Femur (tissue), 1 donor: ENCODE measurements around the gene ALX4.
A peak's percentile ranks its signal among the peaks of the same experiment; 100 is the strongest.

ENCODE experiments used
- DNase-seq: peaks from one replicate; pipeline ENCODE4 v3.0.0-alpha.2; 2017

The ALX4 gene

DNA sequence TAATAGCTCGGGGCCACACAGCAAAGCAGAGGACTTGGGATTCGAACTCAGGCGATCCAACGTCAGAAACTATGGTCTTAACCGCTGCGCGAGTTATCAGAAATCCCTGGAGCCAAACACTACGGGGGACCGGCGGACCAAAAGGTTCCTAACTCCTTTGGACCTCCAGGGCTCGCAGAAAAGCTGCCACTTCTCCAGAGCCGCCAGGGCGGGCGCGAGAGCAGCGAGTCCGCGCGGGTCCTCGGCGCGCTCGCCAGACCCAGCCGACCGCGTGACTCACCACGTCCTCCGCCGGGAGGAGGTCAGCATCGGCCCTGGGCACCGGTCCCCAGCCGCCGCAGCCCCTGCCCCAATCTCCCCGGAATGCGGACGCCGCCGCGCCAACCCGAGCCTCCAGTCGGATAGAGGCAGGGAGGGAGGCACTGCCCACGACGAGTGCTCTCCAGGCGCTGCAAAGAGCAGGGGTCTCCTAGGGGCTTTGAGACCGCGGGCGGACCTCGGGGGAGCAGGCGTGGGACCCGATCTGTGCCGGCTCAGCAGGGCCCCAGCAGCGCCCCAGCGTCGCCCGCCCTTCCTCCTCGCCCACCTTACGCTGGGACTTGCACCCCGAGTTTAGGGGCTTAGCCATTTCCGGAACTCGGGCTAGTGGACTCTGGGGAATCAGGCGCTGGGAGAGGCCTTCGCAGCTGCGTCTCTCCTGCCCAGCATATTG, 6.2 kb upstream of the ALX4 start:
- DNase-seq: peak; percentile 49

DNA sequence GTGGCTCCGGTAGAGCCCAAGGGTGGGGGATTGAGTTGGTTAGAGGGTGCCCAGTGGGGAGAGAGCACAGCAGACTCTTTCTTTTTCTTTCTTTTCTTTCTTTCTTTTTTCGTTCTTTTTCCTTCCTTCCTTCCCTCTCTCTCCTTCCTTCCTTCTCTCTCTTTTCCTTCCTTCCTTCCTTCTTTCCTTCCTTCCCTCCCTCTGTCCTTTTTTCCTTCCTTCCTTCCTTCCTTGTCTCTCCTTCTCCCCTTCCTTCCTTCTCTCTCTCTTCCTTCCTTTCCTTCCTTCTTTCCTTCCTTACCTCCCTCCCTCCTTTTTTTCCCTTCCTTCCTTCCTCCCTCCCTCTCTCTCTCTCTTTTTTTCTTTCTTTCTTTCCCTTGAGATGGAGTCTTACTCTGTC, 4.8 kb upstream of the ALX4 start:
- DNase-seq: no peak

DNA sequence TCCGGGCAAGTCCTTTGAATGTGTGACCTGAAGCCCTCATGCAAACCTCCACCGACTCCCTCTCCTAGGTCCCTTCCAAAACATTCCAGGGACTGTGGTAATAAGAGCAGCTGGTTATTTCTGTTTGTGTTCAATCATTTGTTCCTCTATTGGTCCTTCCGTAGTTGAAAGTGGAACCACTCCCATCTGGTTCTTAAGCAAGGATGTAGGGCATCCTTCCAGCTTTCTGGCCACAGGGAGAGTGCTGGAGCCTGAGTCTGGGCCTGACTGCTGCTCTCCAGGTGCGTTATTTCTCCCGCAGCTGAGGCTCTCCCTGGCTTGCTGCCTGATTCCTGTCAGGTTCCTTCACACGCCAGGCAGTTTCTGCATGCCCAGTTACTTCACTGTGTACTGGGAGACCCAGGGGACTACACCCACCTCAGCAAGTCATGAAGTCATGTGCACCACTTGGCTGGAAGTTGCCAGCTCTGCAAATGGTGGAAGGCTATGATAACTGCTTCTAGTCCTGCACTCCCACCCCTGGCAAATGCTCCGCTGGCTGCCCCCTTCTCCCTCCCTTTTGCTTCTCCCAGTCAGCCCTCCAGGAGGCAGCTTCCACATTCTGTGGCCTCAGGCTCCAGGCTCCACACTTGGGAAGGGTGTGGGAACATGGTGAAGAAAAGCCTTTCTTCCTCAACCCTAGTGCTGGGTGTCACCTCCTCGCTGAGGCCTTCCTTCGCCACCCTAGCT, 4.0 kb upstream of the ALX4 start:
- no peak for DNase-seq

DNA sequence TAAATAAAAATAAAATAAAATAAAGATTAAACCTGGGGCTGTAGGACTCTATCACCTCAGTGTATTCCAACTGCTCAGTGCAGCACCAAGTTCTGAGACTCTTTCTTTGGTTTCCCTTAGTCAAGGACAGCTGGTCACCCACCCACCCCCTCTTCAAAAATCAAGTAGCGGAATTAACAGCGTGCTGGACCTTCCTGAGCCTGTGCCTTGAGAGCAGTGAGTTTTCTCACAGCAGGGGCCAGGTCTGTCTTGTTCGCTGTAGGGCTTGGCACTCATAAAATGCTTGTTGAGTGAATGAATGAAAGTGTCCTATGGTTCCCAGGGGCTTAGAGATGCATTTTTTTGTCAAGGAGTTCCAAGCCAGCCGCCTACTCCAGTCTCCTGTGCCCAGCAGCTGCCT, 2.9 kb upstream of the ALX4 start:
- no peak for DNase-seq

DNA sequence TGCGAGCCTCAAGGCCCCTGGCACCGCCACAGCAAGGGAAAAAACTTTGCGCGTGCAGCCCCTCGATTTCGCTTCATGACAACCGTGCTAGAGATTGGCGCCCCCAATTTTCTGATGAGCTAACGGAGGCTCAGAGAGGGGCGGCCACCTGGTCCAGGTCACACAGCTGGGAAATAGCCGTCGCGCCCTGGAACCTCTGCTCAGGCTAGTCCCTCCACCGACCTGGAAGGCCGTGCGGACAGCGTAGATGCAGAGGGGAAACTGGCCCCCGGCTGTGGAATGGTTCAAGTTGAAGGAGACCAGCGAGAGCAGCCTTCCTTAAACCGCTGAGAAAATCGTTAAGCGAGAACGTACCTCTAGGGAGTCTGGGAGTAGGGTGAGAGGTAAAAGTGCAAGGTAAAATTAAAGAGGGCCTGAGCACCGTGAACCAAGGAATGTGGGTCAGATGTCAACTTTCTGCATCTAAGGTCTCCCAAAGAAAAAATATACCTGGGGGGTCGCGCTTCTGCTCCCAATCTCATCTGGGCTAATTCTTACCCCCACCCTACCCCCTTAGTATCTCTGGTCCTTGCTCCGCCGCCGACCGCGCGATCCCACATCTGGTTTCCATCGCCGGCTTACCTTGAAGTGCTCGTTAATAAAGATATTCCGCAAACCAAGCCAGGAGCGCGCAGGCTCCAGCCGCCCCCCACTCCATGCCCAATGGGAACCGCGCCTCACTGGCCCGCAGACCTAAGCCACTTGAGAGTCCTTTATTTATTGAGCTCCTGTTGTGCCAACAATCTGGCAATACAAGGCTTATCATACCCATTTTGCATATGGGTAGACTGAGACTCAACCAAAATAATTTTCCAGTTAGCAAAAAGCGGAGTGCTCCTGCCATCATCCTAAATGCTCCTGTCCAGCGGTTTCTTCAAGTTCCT, 1.7 kb upstream of the ALX4 start:
- DNase-seq: no peak

DNA sequence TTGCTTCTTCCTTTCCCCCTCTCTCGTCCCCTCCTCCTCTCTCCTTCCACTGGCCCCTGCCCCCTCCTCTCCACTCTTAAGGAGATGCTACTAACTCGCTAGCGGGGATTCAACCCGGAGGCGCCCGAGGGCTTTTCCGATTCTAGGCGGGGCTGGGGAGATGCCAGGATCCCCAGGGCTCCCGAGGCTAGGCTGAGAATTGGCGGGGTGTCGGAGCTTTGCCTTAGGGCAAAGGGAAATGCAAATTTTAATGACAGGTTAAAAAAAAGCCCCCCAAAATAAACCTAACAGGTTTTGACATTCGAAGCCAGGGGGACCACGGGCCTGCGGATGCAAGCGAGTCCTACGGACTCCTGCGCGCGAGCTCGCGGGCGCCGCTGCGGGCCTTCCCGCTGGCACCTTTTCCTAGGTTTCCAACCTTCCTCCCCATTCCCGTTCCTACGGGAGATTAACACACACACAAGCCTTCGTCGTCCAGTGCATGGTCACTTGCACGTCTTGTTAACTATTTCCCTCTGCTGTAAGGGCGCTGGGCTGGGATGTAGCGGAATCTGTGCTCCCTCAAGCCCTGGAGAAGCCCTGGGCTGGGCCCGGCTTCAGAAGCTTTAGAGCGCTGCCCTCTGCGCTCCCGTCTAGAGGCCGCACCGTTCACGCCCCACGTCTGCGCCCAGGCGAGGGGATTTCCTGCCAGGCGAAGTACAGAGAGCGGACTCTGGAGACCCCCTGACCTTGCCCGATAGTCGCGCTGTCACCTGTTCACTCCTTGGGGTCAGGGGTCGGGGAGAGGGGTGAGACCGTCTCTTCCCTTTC, 729 bp upstream of the ALX4 start:
- DNase-seq: no peak

DNA sequence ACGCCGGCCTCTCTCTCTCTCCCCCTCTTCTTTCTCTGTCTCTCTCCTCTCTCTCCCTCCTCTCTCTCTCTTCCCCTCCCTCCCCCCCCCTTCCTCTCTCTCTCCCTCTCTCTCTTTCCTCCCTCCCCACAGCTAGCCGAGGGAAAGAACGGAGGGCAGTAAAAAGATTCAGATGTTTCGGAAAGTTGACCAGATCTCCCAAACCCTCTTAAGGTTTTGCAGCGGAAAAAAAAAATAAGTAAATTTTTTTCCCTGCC, 195 bp upstream of the ALX4 start:
- DNase-seq: no peak

DNA sequence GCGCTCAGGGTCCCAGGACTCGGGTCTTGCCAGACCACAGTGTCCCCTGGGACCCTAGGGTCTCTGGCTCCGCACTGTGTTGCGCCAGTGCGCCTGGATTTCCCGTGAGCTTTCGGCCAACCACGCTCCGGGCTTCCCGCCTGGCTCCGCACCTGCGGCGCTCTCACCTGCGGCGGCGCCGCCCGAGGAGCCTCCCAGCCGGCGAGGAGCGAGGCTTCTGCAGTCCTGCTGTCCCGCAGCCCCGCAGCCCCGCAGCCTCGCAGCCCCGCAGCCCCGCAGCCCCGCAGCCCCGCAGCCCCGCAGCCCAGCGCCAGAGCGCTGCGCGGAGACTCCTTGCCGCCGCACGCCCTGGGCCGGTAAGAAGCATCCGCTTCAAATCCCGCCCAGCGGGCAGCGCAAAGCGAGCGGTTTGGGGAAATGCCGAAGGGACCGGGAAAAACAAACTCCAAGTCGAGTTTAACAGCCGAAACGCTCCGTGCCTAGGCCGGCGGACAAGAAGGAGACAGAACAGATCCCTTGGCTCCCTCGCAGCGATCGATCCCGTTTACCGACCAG, 939 bp downstream of the ALX4 start:
- DNase-seq: no peak

DNA sequence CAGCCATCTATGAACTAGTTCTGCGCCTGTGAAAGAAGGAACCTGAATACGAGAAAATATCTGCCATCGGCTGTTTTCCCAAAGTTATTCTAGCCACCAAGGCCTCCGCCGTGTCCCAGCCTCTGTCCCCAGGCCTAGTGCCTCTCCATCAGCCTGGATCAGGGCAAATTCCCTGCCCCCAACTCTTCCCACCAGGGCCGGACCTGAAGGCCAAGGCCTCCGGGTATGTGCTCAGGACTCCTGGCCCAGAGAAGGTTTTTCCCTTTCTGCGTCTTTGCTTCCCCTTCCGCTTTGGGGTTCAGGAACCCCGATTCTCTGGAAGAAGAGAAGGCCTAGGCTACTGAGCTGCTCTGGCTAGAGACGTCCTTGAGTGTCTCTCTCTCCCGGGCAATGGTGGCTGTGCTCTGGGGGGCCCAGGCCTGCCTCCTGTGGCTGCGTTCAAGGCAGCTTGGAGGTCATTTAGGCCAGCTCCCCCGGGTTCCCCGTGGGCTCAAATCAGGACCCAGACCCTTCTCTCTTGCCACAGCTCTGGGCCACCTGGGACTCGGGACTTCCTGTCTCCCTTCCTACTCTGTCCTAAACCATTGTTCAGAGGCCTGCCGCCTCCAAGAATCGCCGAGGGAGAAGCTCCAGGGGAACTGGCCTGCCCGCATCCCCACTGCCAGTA, 1.6 kb downstream of the ALX4 start:
- DNase-seq: no peak

DNA sequence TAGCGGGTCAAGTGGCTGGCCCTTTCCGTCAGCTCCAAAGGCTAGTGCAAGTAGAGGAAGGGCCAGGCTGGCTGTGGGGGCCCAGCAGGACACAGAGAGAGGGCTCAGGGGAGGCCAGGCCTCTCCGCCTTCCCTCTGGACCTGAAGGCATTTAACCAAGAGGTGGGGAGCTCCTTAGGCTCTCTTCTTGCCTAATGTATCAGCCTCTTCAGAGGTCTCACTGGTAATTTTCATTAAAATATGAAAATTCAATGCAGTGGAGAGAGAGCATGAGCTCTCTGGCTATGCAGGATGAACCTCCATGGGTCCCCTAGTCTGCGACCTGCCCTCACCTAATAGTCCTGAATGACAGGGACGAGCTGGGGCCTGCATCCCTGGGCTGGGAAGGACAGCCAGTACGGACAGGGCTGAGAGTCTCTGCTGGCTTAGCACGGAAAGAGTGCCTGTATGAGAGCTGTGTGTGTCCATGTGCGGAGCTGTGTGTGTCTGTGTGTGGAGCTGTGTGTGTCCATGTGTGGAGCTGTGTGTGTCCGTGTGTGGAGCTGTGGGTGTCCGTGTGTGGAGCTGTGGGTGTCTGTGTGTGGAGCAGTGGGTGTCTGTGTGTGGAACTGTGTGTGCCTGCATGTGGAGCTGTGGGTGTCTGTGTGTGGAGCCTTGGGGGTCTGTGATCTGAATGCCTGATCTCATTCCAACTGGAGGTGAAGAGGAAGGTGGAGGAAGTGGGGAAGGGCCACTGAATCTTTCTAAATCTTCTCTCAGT, 2.4 kb downstream of the ALX4 start:
- DNase-seq: no peak

DNA sequence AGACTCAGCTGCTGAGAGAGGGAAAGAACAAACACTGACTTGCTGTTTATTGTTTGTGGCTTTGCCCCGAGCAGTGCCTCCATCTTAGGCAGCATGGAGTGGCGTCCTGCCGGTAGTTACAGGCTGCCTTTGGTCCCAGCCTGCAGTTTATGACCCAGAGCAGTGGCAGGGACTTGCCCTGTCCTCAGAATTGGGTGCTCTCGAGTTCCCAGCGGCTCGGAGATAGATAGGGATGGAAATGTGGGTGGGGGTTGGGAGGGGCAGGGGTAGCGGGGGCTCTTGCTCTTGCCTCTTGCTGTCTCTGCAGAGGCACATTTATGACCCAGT, 3.1 kb downstream of the ALX4 start:
- DNase-seq: no peak

DNA sequence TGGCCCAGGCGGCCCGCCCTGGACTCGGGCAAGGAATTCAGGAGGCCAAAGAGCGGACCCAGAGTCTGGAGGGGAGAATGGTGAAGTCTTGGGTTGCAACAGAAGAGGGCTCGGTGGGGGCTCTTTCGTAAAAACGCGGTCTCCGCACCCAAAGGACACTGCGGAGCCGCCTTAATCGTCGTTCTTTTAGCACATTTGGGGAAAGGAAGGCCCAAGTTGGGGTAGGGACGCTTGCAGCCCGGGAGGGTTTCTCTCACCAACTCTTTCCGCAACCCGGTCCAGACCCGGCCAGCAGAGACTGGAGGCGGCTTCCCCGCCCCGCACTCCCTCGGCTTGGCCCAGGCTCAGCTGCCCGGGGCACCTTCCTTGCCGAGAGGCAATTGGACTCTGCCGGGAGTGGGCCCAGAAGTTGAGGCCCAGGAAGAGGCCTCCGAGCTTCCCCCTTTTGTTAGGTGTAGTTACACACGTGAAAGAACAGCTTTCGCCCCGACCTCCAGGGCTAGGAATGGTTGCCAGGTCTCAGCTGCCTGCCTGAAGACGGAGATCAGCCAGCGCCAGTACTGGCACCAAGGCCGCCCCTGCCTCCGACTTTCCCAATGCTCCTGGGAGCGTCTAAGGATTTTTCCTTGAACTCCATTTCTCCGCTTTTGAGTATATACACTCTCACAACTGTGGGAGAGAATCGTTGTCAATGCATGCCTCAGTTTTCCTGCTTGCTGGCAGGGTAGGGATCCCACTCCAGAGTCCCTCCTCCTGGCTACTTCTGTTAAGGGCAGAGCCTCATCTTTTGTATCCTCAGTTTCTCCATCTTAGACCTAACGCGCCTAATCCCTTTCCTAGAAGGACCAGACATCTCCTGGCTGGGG, 3.7 kb downstream of the ALX4 start:
- no peak for DNase-seq

DNA sequence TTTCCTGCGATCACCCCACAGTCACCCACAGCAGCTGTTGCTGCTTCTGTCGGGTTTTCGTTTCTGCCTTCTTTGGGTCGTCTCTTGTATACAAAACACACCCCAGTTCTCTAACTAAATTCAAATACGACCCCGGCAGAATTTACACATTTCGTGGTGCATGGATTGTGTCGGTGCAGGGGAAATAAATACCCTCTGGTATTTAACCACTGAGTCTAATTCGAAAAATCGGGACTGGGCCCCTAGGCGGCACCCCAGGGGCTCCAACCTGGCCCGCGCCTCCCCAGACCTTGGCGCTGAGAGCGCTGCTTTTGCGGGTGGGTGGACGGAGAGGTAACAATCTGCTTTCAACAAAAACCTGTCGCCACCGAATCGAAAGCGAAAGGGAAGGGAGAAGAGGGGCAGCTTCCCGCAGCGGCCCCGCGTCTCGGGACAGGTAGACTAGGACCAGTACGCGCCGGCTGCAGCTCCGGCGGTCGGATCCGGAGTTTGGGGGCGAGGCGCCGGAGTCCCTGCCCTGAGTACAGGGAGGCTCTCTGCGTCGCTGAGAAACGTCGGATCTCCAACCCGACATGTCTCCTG, 4.4 kb downstream of the ALX4 start:
- no peak for DNase-seq

DNA sequence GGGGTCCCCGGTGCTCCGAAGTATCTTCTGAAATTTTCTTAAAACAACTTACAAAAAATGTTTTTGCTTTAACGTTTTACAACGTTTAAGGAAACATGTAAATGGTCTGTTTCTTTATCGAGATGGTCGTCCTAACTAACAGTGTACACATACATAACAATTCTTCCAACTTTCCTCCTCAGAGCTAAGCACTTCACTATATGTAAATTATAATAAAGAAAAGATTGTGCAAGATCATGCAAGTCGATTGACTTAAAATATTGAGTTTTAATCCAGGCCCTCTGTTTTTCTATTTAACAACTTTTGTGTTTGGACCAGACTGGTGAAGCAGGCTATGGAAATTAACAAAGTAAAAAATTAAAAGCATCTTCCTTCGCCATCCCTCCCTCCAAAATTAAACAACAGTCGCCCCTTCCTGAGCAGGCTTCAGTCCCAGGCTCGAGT, 4.9 kb downstream of the ALX4 start:
- DNase-seq: no peak

DNA sequence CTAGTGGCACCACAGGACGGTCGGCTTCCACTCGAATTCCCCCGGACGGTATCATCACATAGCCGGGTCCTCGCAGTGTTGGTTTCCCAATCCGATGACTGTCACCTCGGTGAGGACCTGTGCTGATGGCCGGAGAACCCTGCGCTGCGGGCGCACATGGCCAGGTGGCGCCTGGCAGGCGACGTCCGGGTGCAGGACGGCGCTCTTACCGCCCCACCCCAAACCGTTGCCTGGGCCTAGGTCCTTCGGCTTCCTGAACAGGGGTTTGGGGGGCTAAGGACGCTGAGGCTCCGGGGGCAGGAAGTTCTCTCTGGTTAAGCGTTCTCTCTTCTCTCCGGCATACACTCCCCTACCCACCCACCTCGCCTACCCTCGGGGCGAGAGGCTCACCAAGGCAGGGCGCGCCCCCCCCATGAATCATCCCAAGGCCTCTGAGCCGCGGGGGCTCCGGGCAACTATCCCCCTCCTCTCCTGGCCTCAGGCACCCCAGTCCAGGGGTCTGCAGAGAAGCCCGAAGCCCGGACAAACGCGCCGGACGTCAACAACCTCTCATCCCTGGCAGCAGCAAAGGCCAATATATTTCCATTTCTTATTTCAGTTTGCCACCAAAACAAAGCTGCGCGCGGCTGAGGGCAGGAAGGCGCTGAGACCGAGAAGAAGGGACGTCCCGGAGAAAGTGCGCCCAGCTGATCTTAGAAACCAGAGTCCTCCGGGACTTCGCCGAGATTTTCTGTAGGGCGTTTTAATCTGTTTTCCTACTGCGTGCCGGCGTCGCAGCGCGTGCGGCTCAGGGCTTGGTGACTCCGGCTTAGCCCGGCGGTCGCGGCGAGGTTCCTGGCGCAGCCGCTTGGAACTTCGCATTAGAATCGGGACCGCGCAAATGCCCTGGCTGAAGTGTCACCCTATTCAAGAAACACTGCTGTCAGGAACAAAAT, 5.6 kb downstream of the ALX4 start:
- DNase-seq: no peak

DNA sequence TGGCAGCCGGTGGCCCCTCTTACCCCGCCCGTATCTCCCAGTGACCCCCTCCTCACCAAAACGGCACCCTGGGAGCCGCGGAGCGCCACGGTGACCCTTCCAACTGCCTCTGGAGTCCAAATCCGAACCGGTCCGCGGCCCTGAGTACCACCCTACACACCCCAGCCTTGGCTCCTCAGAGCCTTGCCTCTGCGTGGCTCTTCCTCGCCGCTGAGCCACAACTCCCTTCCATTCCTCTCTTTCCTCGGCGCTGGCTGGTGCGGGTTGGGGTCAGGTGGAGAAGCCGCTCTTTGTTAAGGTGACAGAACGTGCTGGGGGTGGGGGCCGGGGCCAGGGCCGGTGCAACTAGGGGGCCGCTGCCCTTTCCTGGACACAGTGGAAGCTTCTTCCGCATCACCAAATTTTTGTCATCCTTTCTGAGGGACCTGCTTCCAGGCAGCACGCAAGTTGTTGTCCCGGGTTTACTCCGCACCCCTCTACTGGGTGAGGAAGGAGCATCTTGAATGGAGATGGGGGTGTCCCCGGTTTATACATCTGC, 6.5 kb downstream of the ALX4 start:
- DNase-seq: no peak

DNA sequence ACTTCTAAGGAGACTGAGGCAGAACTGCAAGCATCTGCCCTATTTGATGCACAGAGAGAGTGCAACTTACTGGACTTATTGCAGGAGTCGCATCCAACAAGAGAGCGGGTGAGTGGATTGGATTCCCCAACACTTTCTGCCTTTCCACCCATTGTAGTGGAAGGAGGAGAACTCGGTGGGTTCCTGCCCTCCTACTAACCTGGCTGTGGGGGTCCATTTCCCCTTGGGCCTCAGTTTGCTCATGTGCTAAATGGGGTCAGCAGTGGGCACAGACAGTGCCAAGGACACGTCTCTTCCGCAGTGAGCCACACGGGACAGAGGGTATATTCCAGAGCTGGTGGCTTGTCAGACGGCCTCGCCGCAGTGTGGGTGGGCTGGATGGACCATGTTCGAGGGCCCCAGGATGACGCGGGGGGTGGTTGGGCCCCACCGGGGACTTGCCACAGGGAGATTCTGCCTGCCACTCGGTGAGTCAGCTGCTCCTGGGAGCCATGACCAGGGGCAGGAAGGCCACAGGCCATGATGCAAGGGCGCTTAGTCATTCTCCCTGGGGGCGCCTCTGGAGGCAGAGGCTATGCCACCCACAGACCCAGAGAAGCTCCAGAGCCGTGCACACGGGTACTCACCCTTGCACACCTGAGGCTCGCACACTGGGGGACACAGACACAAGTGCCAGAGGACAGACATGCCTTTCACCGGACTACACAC, 8.2 kb downstream of the ALX4 start:
- no peak for DNase-seq
